ENCODE results near the gene PLCL2.

The PLCL2 gene

GRCh38 chr3:16896094-16896627 lies 11.4 kb downstream of the PLCL2 start:
- no peak for DNase-seq

GRCh38 chr3:16896820-16897219 lies 12.1 kb downstream of the PLCL2 start:
- DNase-seq, result no peak

GRCh38 chr3:16897254-16897926 lies 12.6 kb downstream of the PLCL2 start:
- no peak for DNase-seq

- no peak for DNase-seq
Observed at GRCh38 chr3:16898595-16899395, 14.0 kb downstream of the PLCL2 start.

- no peak for DNase-seq
Observed at GRCh38 chr3:16899919-16900318, 15.2 kb downstream of the PLCL2 start.

GRCh38 chr3:16900779-16901440 lies 16.2 kb downstream of the PLCL2 start:
- no peak for DNase-seq

GRCh38 chr3:16904423-16905417 lies 20.0 kb downstream of the PLCL2 start:
- no peak for DNase-seq

GRCh38 chr3:16905704-16906103 lies 20.9 kb downstream of the PLCL2 start:
- no peak for DNase-seq

GRCh38 chr3:16906682-16907081 lies 21.9 kb downstream of the PLCL2 start:
- peak; percentile 54 for DNase-seq

GRCh38 chr3:16907243-16907642 lies 22.5 kb downstream of the PLCL2 start:
- peak; percentile 69 for DNase-seq

GRCh38 chr3:16908016-16908807 lies 23.5 kb downstream of the PLCL2 start:
- DNase-seq, result no peak

GRCh38 chr3:16908896-16909295 lies 24.1 kb downstream of the PLCL2 start:
- DNase-seq, result peak; percentile 38

GRCh38 chr3:16909802-16910201 lies 25.0 kb downstream of the PLCL2 start:
- no peak for DNase-seq

- no peak for DNase-seq
Observed at GRCh38 chr3:16910207-16910606, 25.5 kb downstream of the PLCL2 start.

GRCh38 chr3:16911916-16912315 lies 27.2 kb downstream of the PLCL2 start:
- no peak for DNase-seq

- no peak for DNase-seq
Observed at GRCh38 chr3:16912400-16913263, 27.9 kb downstream of the PLCL2 start.

- no peak for DNase-seq
Observed at GRCh38 chr3:16913264-16913580, 28.5 kb downstream of the PLCL2 start.

GRCh38 chr3:16916840-16917239 lies 32.1 kb downstream of the PLCL2 start:
- DNase-seq, result peak; percentile 26

- DNase-seq, result no peak
Observed at GRCh38 chr3:16917256-16917935, 32.6 kb downstream of the PLCL2 start.
